OCI-LY7 (cell line): ENCODE data around the gene DIP2C.

Experiments
- CTCF ChIP-seq: fragments of 200-600 bp; sonication (generic); conservative IDR thresholded peaks from 2 replicates; pipeline ENCODE4 v1.5.1; 2014; ENCODE audit warnings: mild to moderate bottlenecking, antibody characterized with exemption, low read length, moderate library complexity, mixed read lengths
- EZH2phosphoT487 ChIP-seq: fragments of 200-600 bp; sonication (generic); IDR thresholded peaks from 2 replicates; pipeline ENCODE4 v1.6.1; 2018; ENCODE audit warnings: low read depth, borderline replicate concordance, mild to moderate bottlenecking, mixed run types, antibody characterized with exemption, low read length, moderate library complexity, mixed read lengths

GRCh38 chr10:604716-605631, 84.5 kb downstream of the DIP2C start:
- TF ChIP-seq CTCF (no peak), EZH2phosphoT487 (no peak)
